Caco-2 (cell line): ENCODE results near the gene ADAMTS9. TPM values are rescaled to one million over a fixed set of nuclear protein-coding genes. Genes with fewer than 3 reads are reported as not detected.

ENCODE experiments used
- BruUV-seq: library from RNA; stranded (reverse); fragments of 400-500 nt; replicated peaks from 2 replicates; lab custom pipeline; 2021; lab: Mats Ljungman, UMichigan
- CTCF ChIA-PET: fragments of 300-600 bp; sonication (Branson Sonifier 250); formaldehyde crosslinking; loops from one replicate; lab custom pipeline; 2022; ENCODE audit warnings: antibody characterized with exemption; lab: Charles Lee
- POLR2A ChIA-PET: fragments of 300-600 bp; sonication (Branson Sonifier 250); formaldehyde crosslinking; loops from one replicate; lab custom pipeline; 2022; ENCODE audit warnings: antibody characterized with exemption; lab: Charles Lee
- DNase-seq, 2 experiments: peaks; one replicate each; pipeline versions ENCODE4 v3.0.0 to v3.0.0-alpha.2; 2020 to 2022
- H3K27me3 ChIP-seq: replicated peaks from 2 replicates; pipeline ENCODE4 v1.6.0; 2011; ENCODE audit warnings: low read length; ENCODE audit not compliant: control insufficient read depth, insufficient read depth
- H3K36me3 ChIP-seq: 2 replicates; pipeline ENCODE4 v1.5.1; 2011; ENCODE audit warnings: low read length; ENCODE audit not compliant: control insufficient read depth, insufficient read depth
- H3K4me1 ChIP-seq: fragments of 250-450 bp; sonication (Bioruptor Pico); 2 replicates; pipeline ENCODE4 v1.5.1; 2020; ENCODE audit warnings: mild to moderate bottlenecking
- H3K4me3 ChIP-seq: 2 replicates; pipeline ENCODE4 v1.5.1; 2011; ENCODE audit warnings: low read depth, mild to moderate bottlenecking, control low read depth, low read length
- H3K9me3 ChIP-seq: fragments of 250-450 bp; sonication (Bioruptor Pico); 2 replicates; pipeline ENCODE4 v1.5.1; 2020; ENCODE audit warnings: mild to moderate bottlenecking, moderate library complexity
- H3K27ac Mint-ChIP-seq: one replicate; pipeline ENCODE4 v1.8.0; 2022; ENCODE audit warnings: mixed read lengths; ENCODE audit not compliant: unreplicated experiment
- H3K27me3 Mint-ChIP-seq: one replicate; pipeline ENCODE4 v1.8.0; 2022; ENCODE audit warnings: mixed read lengths; ENCODE audit not compliant: insufficient read depth, unreplicated experiment
- H3K36me3 Mint-ChIP-seq: one replicate; pipeline ENCODE4 v1.8.0; 2022; ENCODE audit warnings: mild to moderate bottlenecking, mixed read lengths; ENCODE audit not compliant: insufficient read depth, unreplicated experiment
- H3K4me1 Mint-ChIP-seq: one replicate; pipeline ENCODE4 v1.8.0; 2022; ENCODE audit warnings: low read depth, mixed read lengths; ENCODE audit not compliant: unreplicated experiment
- H3K4me3 Mint-ChIP-seq: one replicate; pipeline ENCODE4 v1.8.0; 2022; ENCODE audit warnings: mild to moderate bottlenecking, moderate library complexity, mixed read lengths; ENCODE audit not compliant: unreplicated experiment
- H3K9me3 Mint-ChIP-seq: one replicate; pipeline ENCODE4 v1.8.0; 2022; ENCODE audit warnings: mixed read lengths; ENCODE audit not compliant: unreplicated experiment
- intact Hi-C: fragments of 100-400 bp; cut with micrococcal nuclease; formaldehyde crosslinking; loops from one replicate; pipeline ENCODE4 v1.10.0; 2022; ENCODE audit not compliant: unreplicated experiment
- total RNA-seq: library from RNA; stranded (reverse); gene quantifications from 2 replicates; pipeline ENCODE4 v1.2.3, GENCODE V29; 2022
- TF ChIP-seq, protein P1 (sequence below), 2 experiments: fragments of 200-600 bp in 1 of 2; IDR thresholded peaks; 1 replicate in 1 of 2; 2 replicates in 1 of 2; pipeline versions ENCODE4 v1.5.1 to v1.8.0; 2011 to 2022; ENCODE audit warnings: antibody characterized with exemption in 1 of 2, control low read depth in 1 of 2, inconsistent platforms in 1 of 2, low read depth in 1 of 2, low read length in 1 of 2, mild to moderate bottlenecking in 1 of 2, moderate library complexity in 1 of 2; ENCODE audit not compliant: insufficient read depth in 1 of 2, severe bottlenecking in 1 of 2, unreplicated experiment in 1 of 2

Gene ADAMTS9
- total RNA-seq, 1 experiment from 2014 or later: 4.0 TPM

GRCh38 chr3:64506255-64506654 lies 181.5 kb downstream of the ADAMTS9 start:
- Histone ChIP-seq H3K27me3 (no peaks in the 10 kb centered on the region), H3K9me3 (no peaks in the 10 kb centered on the region), H3K4me3 (no peak overlapping the region), H3K4me1 (peaks cover 11% of the 10 kb centered on the region), H3K36me3 (no peaks in the 10 kb centered on the region)
- intact Hi-C loops: no loop called here
- DNase-seq: no peak
- Mint-ChIP-seq H3K36me3 (no peaks in the 10 kb centered on the region), H3K4me1 (peaks cover 14% of the 10 kb centered on the region), H3K27ac (no peak overlapping the region), H3K4me3 (no peak overlapping the region), H3K27me3 (peaks cover 3% of the 10 kb centered on the region), H3K9me3 (no peaks in the 10 kb centered on the region)
- ChIA-PET POLR2A (no interaction called here), CTCF (no interaction called here)
- TF ChIP-seq, protein P1, sequence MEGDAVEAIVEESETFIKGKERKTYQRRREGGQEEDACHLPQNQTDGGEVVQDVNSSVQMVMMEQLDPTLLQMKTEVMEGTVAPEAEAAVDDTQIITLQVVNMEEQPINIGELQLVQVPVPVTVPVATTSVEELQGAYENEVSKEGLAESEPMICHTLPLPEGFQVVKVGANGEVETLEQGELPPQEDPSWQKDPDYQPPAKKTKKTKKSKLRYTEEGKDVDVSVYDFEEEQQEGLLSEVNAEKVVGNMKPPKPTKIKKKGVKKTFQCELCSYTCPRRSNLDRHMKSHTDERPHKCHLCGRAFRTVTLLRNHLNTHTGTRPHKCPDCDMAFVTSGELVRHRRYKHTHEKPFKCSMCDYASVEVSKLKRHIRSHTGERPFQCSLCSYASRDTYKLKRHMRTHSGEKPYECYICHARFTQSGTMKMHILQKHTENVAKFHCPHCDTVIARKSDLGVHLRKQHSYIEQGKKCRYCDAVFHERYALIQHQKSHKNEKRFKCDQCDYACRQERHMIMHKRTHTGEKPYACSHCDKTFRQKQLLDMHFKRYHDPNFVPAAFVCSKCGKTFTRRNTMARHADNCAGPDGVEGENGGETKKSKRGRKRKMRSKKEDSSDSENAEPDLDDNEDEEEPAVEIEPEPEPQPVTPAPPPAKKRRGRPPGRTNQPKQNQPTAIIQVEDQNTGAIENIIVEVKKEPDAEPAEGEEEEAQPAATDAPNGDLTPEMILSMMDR (IDR thresholded peaks at IDR 0.05; ENCODE audit: insufficient read depth in 1 of 2, low read depth in 1 of 2, low read length in 1 of 2, severe bottlenecking in 1 of 2, unreplicated experiment in 1 of 2): no peak
- BruUV-seq: no TSS peak

DNA sequence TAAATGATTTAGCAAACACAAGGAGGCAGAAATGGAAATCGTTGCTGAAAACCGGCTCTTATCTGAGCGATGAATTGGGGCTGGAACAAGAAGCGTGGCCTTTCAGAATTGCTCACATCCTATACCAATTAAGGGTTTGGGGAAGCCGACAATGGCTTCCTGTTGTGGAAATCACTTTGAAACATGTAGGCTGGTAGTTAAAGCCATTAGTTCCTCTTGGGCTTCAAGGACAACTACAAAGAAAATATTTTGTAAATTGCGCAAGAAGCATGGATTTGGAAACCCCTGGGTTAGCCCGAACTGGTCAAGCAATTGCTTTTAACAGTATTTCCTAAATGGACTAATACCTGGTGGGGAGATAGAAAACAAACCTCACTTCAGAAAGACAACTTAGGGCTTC lies 182.4 kb downstream of the ADAMTS9 start:
- Mint-ChIP-seq H3K27me3 (peaks cover 3% of the 10 kb centered on the region), H3K9me3 (no peaks in the 10 kb centered on the region), H3K4me3 (no peak overlapping the region), H3K36me3 (no peaks in the 10 kb centered on the region), H3K27ac (no peak overlapping the region), H3K4me1 (peaks cover 18% of the 10 kb centered on the region)
- ChIA-PET POLR2A (no interaction called here), CTCF (no interaction called here)
- intact Hi-C loops: no loop called here
- Histone ChIP-seq H3K9me3 (no peaks in the 10 kb centered on the region), H3K27me3 (no peaks in the 10 kb centered on the region), H3K36me3 (no peaks in the 10 kb centered on the region), H3K4me3 (no peak overlapping the region), H3K4me1 (peaks cover 19% of the 10 kb centered on the region)
- no peak for DNase-seq
- TF ChIP-seq, protein P1 (IDR thresholded peaks at IDR 0.05; ENCODE audit: insufficient read depth in 1 of 2, low read depth in 1 of 2, low read length in 1 of 2, severe bottlenecking in 1 of 2, unreplicated experiment in 1 of 2): no peak
- BruUV-seq: no TSS peak

- CTCF ChIA-PET: no interaction called here
- BruUV-seq: no TSS peak
- Mint-ChIP-seq H3K36me3 (no peaks in the 10 kb centered on the region), H3K9me3 (no peaks in the 10 kb centered on the region), H3K27ac (no peak overlapping the region), H3K4me1 (peaks cover 24% of the 10 kb centered on the region), H3K4me3 (no peak overlapping the region), H3K27me3 (peaks cover 8% of the 10 kb centered on the region)
- POLR2A ChIA-PET: no interaction called here
- no peaks in the 10 kb centered on the region for H3K36me3 ChIP-seq
- TF ChIP-seq, protein P1 (IDR thresholded peaks at IDR 0.05; ENCODE audit: insufficient read depth in 1 of 2, low read depth in 1 of 2, low read length in 1 of 2, severe bottlenecking in 1 of 2, unreplicated experiment in 1 of 2): no peak
- intact Hi-C loops: no loop called here
- no peak for DNase-seq
- H3K4me1 ChIP-seq: peaks cover 24% of the 10 kb centered on the region
- no peaks in the 10 kb centered on the region for H3K9me3 ChIP-seq
- H3K4me3 ChIP-seq: no peak overlapping the region
- H3K27me3 ChIP-seq: no peaks in the 10 kb centered on the region
Observed at GRCh38 chr3:64502284-64502683, 185.5 kb downstream of the ADAMTS9 start.
